OCI-M2 (cell line): ENCODE measurements around the gene ALKBH7.
"Not testable (repeated sequence)": the region's sequence is repeated elsewhere in the genome, so short reads cannot be mapped to it uniquely, and the experiment has no call there.

Experiments used
- DNase-seq: peaks from one replicate; lab custom pipeline; 2025; ENCODE audit not compliant: unreplicated experiment; lab: John Stamatoyannopoulos, UW

The ALKBH7 gene

DNA sequence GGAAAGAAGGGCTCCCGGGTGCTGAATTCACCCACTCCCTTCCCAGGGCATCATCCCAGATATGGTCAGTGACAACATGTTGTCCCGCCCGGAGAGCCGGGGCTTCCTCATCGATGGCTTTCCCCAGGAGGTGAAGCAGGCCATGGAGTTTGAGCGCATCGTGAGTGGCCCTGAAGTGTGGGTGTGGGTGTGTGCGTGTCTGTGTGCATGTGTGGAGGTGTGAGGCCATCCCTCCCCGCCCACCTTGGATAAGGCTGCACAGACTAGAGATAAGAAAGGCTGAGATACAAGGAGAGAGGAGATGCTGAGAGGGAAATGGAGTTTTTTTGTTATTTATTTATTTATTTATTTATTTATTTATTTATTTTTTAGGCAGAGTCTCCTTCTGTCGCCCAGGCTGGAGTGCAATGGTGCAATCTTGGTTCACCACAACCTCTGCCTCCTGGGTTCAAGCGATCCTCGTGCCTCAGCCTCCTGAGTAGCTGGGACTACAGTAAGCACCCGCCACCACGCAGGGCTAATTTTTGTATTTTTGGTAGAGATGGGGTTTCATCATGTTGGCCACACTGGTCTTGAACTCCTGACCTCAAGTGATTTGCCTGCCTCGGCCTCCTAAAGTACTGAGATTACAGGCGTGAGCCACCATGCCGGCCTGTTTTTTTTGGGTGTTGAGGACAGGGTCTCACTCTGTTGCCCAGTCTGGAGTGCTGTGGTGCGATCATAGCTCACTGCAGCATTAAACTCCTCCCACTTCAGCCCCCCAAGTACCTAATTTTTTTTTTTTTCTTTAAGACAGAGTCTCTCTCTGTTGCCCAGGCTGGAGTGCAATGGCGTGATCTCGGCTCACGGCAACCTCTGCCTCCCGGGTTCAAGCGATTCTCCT, 27.7 kb downstream of the ALKBH7 start:
- DNase-seq: not testable (repeated sequence)

DNA sequence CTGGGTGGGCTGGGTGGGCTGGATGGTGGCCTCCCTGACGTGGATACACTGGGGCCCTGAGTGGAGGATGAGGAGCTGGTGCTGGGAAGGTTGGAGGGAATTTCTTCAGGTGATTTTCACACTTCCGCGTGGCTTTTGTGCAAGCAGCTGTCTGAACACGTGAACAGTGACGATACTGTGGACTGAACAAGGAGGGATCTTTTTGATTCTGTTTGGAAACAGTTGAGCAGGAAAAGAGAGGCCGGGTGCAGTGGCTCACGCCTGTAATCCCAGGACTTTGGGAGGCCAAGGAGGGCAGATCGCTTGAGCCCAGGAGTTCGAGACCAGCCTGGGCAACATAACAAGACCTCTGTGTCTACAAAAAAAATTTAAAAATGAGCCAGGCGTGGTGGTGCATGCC, 29.5 kb downstream of the ALKBH7 start:
- DNase-seq: no peak

DNA sequence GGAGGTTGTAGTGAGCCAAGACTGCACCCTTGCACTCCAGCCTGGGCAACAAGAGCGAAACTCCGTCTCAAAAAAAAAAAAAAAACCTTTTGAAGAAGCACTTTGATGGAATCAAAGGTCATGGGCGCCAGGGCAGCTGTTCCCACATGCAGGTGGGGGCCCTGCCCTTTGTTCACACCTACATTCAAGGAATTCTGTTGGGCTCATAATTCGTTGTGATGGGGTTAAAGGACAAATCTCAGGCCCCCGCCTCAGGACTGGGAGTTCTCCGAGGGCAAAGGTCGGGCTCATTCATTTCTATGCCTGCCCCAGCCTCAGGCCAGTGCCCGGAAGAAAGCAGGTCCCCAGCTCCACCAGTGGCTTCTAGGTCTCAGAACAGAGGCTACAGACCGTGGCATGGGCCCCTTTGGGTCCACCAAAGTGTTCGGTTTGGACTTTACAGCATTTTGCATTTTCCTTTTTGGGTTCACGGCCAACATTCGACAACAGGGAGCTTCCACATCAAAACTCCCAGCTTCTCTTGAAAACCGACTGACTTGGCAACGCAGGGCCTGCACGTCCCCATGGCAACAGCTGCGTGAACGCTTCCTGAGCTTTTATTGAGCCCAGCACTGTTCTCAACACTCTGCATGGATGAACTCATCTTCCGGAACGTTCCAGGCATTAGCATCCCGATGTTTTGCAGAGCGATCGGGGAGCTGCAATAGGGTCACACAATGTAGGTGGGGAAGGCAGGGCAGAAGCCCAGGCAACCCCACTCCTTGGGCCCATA, 30.4 kb downstream of the ALKBH7 start:
- DNase-seq: no peak

GRCh38 chr19:6406401-6406800, 33.8 kb downstream of the ALKBH7 start:
- no peak for DNase-seq

- no peak for DNase-seq
Measured at GRCh38 chr19:6409346-6409745, 36.8 kb downstream of the ALKBH7 start.

GRCh38 chr19:6412061-6412446, 39.5 kb downstream of the ALKBH7 start:
- no peak for DNase-seq

DNA sequence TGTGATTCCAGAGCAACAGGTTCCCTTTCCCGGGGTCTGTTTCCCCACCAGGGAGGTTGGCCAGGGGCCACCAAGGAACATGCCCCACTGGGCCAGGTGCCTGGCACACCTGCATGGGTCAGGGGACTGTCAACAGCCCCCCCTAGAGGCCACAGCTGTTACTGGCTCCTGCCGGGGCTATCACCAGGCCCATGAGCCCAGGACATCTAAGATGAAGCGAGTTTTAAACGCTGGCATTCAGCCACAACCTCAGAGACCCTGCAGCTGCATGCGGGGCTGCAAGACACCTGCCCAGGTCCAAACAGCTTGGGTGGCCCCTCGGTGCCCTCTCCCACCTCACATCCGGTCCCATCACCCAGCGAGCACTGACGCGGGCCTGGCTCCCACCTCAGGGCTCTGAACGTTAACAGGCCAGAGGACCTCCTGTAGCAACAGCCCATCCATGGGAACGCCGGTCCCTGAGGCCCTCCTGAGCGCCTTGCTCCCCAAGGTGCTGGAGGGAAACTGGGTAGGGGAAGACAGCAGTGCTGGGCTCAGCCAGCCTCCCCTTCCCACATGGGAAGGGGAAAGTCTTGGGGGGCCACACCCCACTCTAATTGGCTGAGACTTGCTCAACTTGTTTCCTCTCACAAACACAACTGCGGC, 40.0 kb downstream of the ALKBH7 start:
- no peak for DNase-seq

DNA sequence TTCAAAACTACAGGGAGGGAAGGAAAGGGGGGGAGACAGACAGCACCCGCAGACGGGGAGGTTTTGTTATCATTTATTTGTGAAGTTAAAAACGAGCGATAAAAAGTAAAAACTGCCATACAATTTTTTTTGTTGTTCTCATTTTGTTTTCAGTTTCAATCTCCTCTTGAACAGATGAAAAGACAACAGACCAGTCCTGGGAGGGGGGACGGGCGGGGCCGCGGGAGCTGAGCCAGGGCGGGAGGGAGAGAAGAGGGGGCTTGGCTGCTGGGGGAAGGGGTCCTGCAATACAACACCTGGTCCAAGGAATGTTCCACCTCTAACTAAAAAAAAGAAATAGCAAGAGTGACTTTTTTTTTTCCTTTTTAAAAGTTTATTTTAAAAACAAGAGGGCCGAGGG, 40.7 kb downstream of the ALKBH7 start:
- no peak for DNase-seq

- no peak for DNase-seq
Measured at GRCh38 chr19:6413721-6414643, 41.4 kb downstream of the ALKBH7 start.

GRCh38 chr19:6414793-6415590, 42.4 kb downstream of the ALKBH7 start:
- DNase-seq: no peak

GRCh38 chr19:6415591-6416190, 43.1 kb downstream of the ALKBH7 start:
- DNase-seq: no peak

DNA sequence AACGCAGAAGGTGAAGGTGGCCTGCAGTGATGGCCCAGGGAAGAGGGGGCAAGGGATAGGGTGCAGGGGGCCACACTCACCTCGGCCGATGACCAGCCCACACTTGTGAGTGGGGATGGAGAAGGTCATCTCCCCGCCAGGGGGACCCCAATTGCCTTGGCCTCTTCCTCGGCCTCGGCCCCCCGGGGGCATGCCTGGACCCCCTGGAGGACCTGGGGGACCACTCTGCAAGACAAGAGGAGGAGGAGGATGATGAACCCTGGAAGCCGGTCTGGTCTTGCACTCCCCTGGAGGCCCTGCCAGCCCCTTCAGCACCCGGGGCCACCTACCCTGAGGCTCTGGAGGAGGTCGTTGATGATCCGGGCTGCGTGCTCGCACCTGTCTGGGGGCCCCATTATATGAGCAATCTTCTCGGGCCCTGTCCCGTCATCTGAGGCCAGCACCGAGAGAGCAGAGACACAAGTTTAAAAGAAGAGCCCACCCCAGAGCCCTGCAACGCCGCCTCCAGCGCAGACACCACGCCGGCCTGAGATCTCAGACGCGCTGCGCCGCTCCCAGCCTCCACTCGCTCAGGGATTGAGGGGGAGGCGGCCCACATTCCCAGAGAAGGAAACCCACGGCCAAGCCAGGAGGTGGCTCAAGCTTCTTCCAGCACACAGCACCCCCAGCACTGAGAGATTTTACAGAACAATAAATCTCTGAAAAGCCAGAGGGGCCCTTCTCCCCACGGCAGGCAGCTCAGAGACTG, 44.2 kb downstream of the ALKBH7 start:
- no peak for DNase-seq

DNA sequence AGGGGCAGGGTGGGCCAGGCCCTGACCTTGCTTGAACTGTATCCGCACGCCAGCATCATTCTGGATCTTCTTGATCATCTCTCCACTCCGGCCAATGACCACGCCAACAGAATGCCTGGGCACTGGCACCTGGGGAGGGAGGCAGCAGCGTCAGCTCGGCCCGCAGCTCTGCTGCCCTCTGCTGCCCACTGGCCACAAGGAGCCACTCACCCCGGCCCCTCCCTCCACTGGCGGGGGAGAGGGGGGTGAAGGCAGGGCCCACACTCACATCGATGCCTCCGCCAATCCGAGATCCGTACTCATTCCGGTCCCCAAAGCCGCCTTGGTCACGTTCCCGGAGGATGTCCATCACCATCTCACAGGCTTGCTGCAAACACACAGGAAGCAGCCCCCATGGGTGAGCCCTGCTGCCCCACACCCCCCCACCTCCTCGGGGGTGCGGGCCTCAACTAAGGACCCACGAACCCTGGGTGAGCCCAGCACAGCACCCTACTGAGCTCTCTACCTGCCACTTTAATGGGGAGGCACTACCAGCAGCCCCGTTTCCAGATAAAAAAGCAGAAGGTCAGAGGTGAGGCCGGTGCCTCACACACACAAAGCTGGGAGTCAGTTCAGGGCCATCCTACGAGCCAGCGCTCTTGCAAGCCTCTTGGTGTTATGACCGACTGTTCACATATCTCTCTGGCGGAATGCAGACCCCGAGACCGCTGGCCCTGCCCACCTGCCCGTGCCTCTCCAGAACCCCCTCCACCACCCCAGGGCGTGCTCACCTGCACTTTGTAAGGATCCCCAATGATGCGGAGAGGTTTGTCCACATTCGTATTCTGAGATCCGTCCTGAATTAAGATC, 45.3 kb downstream of the ALKBH7 start:
- DNase-seq: no peak

- DNase-seq: no peak
Measured at GRCh38 chr19:6418562-6418932, 46.0 kb downstream of the ALKBH7 start.

GRCh38 chr19:6421075-6422014, 48.8 kb downstream of the ALKBH7 start:
- no peak for DNase-seq

GRCh38 chr19:6423499-6424194, 51.1 kb downstream of the ALKBH7 start:
- DNase-seq: no peak
